ENCODE data around the gene BRINP1. TPM values are rescaled to one million over a fixed set of nuclear protein-coding genes. Genes with fewer than 3 reads are reported as not detected.

BRINP1 gene
- total and polyA plus RNA-seq, 12 donors, result 0.03 to 4.0 (median 0.30) TPM

- no peak overlapping the region for H3K27ac ChIP-seq
- 50 to 57% methylated on average over 1 of the region's 1 CpG for WGBS, 2 donors
- intact Hi-C loops (cut with DNase I), result no loop called here
Measured at GRCh38 chr9:119234636-119235035, 134.6 kb downstream of the BRINP1 start.

DNA sequence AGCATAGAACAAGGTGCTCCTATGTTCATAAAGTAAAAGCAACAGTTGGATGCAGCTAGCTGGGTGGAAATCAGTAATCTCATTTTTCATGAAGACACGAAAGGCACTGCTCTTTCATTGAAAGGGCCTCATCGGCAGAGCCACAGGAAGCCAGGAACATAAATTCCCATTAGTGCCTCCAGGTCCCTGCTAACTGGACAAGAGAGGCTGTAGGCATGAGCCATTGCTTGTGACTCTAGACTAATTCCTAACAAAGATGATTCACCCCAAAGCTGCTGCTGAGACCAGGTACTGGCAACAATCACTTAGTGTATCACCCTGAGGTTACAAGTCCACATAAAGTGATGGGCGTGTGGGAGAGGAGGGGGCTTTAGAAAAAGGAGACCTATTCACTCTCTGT, 141.8 kb downstream of the BRINP1 start:
- no peaks in the 10 kb centered on the region for H3K4me1 ChIP-seq
- no peaks in the 10 kb centered on the region for H3K9me3 ChIP-seq
- TF ChIP-seq CTCF (IDR thresholded peaks at IDR 0.05), result no peak
- WGBS, 2 donors, result 82 to 85% methylated on average over 3 of the region's 3 CpGs
- no peak overlapping the region for H3K27ac ChIP-seq
- DNase-seq, result no peak
- no peak for ATAC-seq
- intact Hi-C loops (cut with DNase I), result no loop called here
- no peak overlapping the region for H3K4me3 ChIP-seq
- H3K36me3 ChIP-seq, result no peaks in the 10 kb centered on the region
- H3K27me3 ChIP-seq, result no peaks in the 10 kb centered on the region

More at GRCh38 chr9:119234636-119235035, 134.6 kb downstream of the BRINP1 start:
- Histone ChIP-seq H3K9me3 (no peaks in the 10 kb centered on the region), H3K36me3 (no peaks in the 10 kb centered on the region), H3K4me1 (no peaks in the 10 kb centered on the region), H3K27me3 (no peaks in the 10 kb centered on the region), H3K4me3 (no peak overlapping the region)
- DNase-seq (no peak), ATAC-seq (no peak)
- TF ChIP-seq CTCF (IDR thresholded peaks at IDR 0.05), result no peak

DNA sequence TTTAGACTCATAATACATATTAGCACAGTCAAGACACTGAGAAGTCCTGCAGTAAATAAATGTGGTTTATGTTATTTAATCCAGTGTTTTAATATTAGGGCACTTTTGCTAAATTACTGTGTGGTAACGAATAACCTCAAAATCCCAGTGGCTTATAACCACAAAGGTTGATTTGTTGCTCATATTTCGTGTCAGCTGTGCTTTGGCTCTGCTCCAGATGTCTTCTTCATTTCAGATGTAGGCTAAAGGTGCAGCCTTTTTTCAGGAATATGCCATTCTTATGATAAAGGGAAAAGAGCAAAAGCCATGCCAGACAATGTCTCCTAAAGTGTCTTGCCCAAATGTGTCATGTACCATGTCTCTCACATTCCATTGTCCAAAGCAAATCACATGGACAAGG, 144.8 kb downstream of the BRINP1 start:
- 68 to 69% methylated on average over 2 of the region's 2 CpGs for WGBS, 2 donors
- DNase-seq, result no peak
- H3K4me3 ChIP-seq, result no peak overlapping the region
- no peaks in the 10 kb centered on the region for H3K4me1 ChIP-seq
- no peak overlapping the region for H3K27ac ChIP-seq
- H3K9me3 ChIP-seq, result peaks cover 0 to 7% (median 0%) of the 10 kb centered on the region in 11 donors
- no peak for TF ChIP-seq CTCF (IDR thresholded peaks at IDR 0.05)
- no peaks in the 10 kb centered on the region for H3K36me3 ChIP-seq
- intact Hi-C loops (cut with DNase I), result no loop called here
- no peaks in the 10 kb centered on the region for H3K27me3 ChIP-seq
- no peak for ATAC-seq

GRCh38 chr9:119221276-119221675, 148.0 kb downstream of the BRINP1 start:
- intact Hi-C loops (cut with DNase I), result no loop called here
- peaks cover 0 to 5% (median 0%) of the 10 kb centered on the region in 9 donors for H3K4me1 ChIP-seq
- no peak for TF ChIP-seq CTCF (IDR thresholded peaks at IDR 0.05)
- no peak overlapping the region for H3K4me3 ChIP-seq
- no peaks in the 10 kb centered on the region for H3K36me3 ChIP-seq
- no peak for DNase-seq
- 79 to 89% methylated on average over 4 of the region's 4 CpGs for WGBS, 2 donors
- no peak for ATAC-seq
- H3K9me3 ChIP-seq, result peaks cover 0 to 7% (median 0%) of the 10 kb centered on the region in 11 donors
- H3K27ac ChIP-seq, result no peak overlapping the region
- no peaks in the 10 kb centered on the region for H3K27me3 ChIP-seq
